ENCODE data around the gene MRPL58. TPM values are rescaled to one million over a fixed set of nuclear protein-coding genes. Genes with fewer than 3 reads are reported as not detected.
A peak's percentile ranks its signal among the peaks of the same experiment; 100 is the strongest.

Gene MRPL58
- polyA plus RNA-seq, 1 donor (not counting 4 experiments of a cell fraction or from before 2014, with no cell fraction given): 61.1 TPM

DNA sequence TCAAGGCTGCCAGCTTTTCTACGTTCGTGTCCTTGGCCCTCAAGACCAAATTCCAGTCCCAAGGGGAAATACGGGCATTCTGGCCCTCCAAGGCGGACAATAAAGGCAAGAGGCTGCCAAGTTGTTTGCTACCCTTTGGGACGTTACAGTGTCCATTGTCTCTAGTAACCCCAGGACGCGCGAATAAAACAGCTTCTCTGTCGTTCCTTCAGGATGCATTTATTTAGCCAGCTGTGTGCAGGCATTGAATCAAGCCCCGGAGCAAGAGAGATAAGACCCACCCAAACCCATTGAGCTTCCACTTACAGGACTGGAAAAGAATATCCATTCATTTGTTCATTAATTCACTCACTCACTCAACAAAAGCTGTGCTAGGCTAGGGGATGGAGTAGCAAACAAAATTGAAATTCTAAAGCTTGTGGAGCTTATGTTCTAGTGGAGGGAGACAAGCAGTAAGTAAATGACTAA, 656 bp downstream of the MRPL58 start:
- no peak for DNase-seq (ENCODE audit: low read depth, low spot score)
- peaks cover 26% of the 10 kb centered on the region for H3K79me2 ChIP-seq (ENCODE audit: control insufficient read depth, insufficient read depth, low read length)
- H3K36me3 ChIP-seq (ENCODE audit: control insufficient read depth in 2 of 2, extremely low read depth in 1 of 2, insufficient read depth in 2 of 2, low read length in 2 of 2): peaks cover 0 to 2% of the 10 kb centered on the region in 2 experiments
- no peak for FAIRE-seq
- no peaks in the 10 kb centered on the region for H3K9me3 ChIP-seq (ENCODE audit: control insufficient read depth, low read depth, low read length)
- H3K9ac ChIP-seq (ENCODE audit: control insufficient read depth, extremely low read depth, insufficient read depth, low read length): peak overlapping the region; percentile 76
- peak overlapping the region; percentile 96 for H3K4me2 ChIP-seq (ENCODE audit: control insufficient read depth, extremely low read depth, insufficient read depth, low read depth, low read length)
- no peaks in the 10 kb centered on the region for H4K20me1 ChIP-seq (ENCODE audit: control insufficient read depth, extremely low read depth, insufficient read depth, low read length)
- dilution Hi-C loops (cut with MboI; ENCODE audit: extremely low pct_ligation_motif_present, low sequenced_read_pairs): no loop called here
- H3K4me3 ChIP-seq (ENCODE audit: control insufficient read depth in 2 of 3, extremely low read depth in 1 of 3, insufficient read depth in 2 of 3, low read depth in 1 of 3, low read length in 3 of 3): peak overlapping the region; percentile 75 to 90 (median 87)
- peak overlapping the region; percentile 61 for H3K27ac ChIP-seq (ENCODE audit: control insufficient read depth, insufficient read depth, low read length)
- no peaks in the 10 kb centered on the region for H3K27me3 ChIP-seq (ENCODE audit: control insufficient read depth, extremely low read depth, insufficient read depth, low read length)
- H3K4me1 ChIP-seq (ENCODE audit: control insufficient read depth, extremely low read depth, insufficient read depth, low read length): peaks cover 21% of the 10 kb centered on the region
- peaks cover 4% of the 10 kb centered on the region for H3K9me1 ChIP-seq (ENCODE audit: control insufficient read depth, extremely low read depth, insufficient read depth, low read length)
- no peak overlapping the region for H2AFZ ChIP-seq (ENCODE audit: control insufficient read depth, low read length)
- TF ChIP-seq, protein P1, sequence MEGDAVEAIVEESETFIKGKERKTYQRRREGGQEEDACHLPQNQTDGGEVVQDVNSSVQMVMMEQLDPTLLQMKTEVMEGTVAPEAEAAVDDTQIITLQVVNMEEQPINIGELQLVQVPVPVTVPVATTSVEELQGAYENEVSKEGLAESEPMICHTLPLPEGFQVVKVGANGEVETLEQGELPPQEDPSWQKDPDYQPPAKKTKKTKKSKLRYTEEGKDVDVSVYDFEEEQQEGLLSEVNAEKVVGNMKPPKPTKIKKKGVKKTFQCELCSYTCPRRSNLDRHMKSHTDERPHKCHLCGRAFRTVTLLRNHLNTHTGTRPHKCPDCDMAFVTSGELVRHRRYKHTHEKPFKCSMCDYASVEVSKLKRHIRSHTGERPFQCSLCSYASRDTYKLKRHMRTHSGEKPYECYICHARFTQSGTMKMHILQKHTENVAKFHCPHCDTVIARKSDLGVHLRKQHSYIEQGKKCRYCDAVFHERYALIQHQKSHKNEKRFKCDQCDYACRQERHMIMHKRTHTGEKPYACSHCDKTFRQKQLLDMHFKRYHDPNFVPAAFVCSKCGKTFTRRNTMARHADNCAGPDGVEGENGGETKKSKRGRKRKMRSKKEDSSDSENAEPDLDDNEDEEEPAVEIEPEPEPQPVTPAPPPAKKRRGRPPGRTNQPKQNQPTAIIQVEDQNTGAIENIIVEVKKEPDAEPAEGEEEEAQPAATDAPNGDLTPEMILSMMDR (optimal IDR thresholded peaks at IDR 0.05 in 1 of 3, IDR thresholded peaks at IDR 0.05 in 1 of 3, conservative IDR thresholded peaks at IDR 0.05 in 1 of 3; ENCODE audit: extremely low read depth in 1 of 3, insufficient read depth in 2 of 3, low read length in 3 of 3): no peak
- TF ChIP-seq EZH2 (IDR thresholded peaks at IDR 0.05; ENCODE audit: low read length): no peak

DNA sequence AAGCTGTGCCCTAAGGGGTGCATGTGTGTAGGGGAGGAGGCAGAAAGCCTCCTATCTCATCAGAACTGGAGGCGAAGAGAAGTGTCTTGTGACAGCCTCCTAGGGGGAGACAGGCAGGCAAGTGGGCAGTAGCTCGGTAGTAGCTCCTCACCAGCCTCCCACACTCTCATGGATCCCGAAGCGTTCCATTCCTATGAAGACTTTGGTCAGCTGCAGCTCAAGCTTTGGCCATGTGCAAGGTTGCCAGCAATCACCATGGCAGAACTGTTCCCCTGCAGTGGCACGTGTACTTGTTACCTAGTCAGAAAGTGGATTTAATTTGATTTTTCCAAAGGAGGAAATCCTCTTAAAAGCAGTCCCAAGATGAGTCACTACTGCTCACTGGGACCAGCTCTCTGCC, 6.7 kb downstream of the MRPL58 start:
- Histone ChIP-seq H3K36me3 (ENCODE audit: control insufficient read depth in 2 of 2, extremely low read depth in 1 of 2, insufficient read depth in 2 of 2, low read length in 2 of 2) (peaks cover 21 to 24% of the 10 kb centered on the region in 2 experiments), H3K4me3 (ENCODE audit: control insufficient read depth in 2 of 3, extremely low read depth in 1 of 3, insufficient read depth in 2 of 3, low read depth in 1 of 3, low read length in 3 of 3) (no peak overlapping the region), H3K27me3 (ENCODE audit: control insufficient read depth, extremely low read depth, insufficient read depth, low read length) (no peaks in the 10 kb centered on the region), H2AFZ (ENCODE audit: control insufficient read depth, low read length) (no peak overlapping the region), H3K4me2 (ENCODE audit: control insufficient read depth, extremely low read depth, insufficient read depth, low read depth, low read length) (no peak overlapping the region), H3K79me2 (ENCODE audit: control insufficient read depth, insufficient read depth, low read length) (peaks cover 15% of the 10 kb centered on the region), H3K9me1 (ENCODE audit: control insufficient read depth, extremely low read depth, insufficient read depth, low read length) (no peaks in the 10 kb centered on the region), H3K4me1 (ENCODE audit: control insufficient read depth, extremely low read depth, insufficient read depth, low read length) (no peaks in the 10 kb centered on the region), H4K20me1 (ENCODE audit: control insufficient read depth, extremely low read depth, insufficient read depth, low read length) (no peaks in the 10 kb centered on the region), H3K9me3 (ENCODE audit: control insufficient read depth, low read depth, low read length) (no peaks in the 10 kb centered on the region), H3K9ac (ENCODE audit: control insufficient read depth, extremely low read depth, insufficient read depth, low read length) (no peak overlapping the region), H3K27ac (ENCODE audit: control insufficient read depth, insufficient read depth, low read length) (no peak overlapping the region)
- DNase-seq (ENCODE audit: low read depth, low spot score) (no peak), FAIRE-seq (no peak)
- dilution Hi-C loops (cut with MboI; ENCODE audit: extremely low pct_ligation_motif_present, low sequenced_read_pairs): no loop called here
- TF ChIP-seq, protein P1 (optimal IDR thresholded peaks at IDR 0.05 in 1 of 3, IDR thresholded peaks at IDR 0.05 in 1 of 3, conservative IDR thresholded peaks at IDR 0.05 in 1 of 3; ENCODE audit: extremely low read depth in 1 of 3, insufficient read depth in 2 of 3, low read length in 3 of 3): no peak

All from keratinocyte (primary cell).